Smooth muscle cell (in vitro differentiated cells): ENCODE results near the gene RAP1GAP2. TPM values are rescaled to one million over a fixed set of nuclear protein-coding genes. Genes with fewer than 3 reads are reported as not detected.

Source experiments
- DNase-seq: peaks from one replicate; lab custom pipeline; 2025; ENCODE audit not compliant: unreplicated experiment; lab: John Stamatoyannopoulos, UW
- H2AFZ ChIP-seq: fragments of 200-600 bp; sonication (generic); 2 replicates; pipeline ENCODE4 v1.6.0; 2016; ENCODE audit warnings: antibody characterized with exemption, low read depth, mild to moderate bottlenecking
- H3F3A ChIP-seq: fragments of 200-600 bp; sonication (generic); 2 replicates; pipeline ENCODE4 v1.6.0; 2017; ENCODE audit warnings: antibody characterized with exemption, low read depth
- H3K27ac ChIP-seq: fragments of 200-600 bp; sonication (generic); 2 replicates; pipeline ENCODE4 v1.5.1; 2016; ENCODE audit warnings: low read depth, mild to moderate bottlenecking
- H3K27me3 ChIP-seq: fragments of 200-600 bp; sonication (generic); 2 replicates; pipeline ENCODE4 v1.6.1; 2016; ENCODE audit warnings: low read depth, mild to moderate bottlenecking
- H3K36me3 ChIP-seq: fragments of 200-600 bp; sonication (generic); 2 replicates; pipeline ENCODE4 v1.5.1; 2016; ENCODE audit warnings: low read depth
- H3K4me1 ChIP-seq: fragments of 200-600 bp; sonication (generic); 2 replicates; pipeline ENCODE4 v1.5.1; 2016; ENCODE audit warnings: low read depth
- H3K4me2 ChIP-seq: fragments of 200-600 bp; sonication (generic); 2 replicates; pipeline ENCODE4 v1.6.0; 2016; ENCODE audit warnings: mild to moderate bottlenecking
- H3K4me3 ChIP-seq: fragments of 200-600 bp; sonication (generic); 2 replicates; pipeline ENCODE4 v1.5.1; 2016; ENCODE audit warnings: mild to moderate bottlenecking
- H3K79me2 ChIP-seq: fragments of 200-600 bp; sonication (generic); 2 replicates; pipeline ENCODE4 v1.6.0; 2016; ENCODE audit warnings: low read depth, mild to moderate bottlenecking
- H3K9ac ChIP-seq: fragments of 200-600 bp; sonication (generic); 2 replicates; pipeline ENCODE4 v1.6.0; 2016; ENCODE audit warnings: low read depth
- H3K9me3 ChIP-seq: fragments of 200-600 bp; sonication (generic); replicated peaks from 2 replicates; pipeline ENCODE4 v1.5.1; 2016; ENCODE audit warnings: low read depth
- H4K20me1 ChIP-seq: fragments of 200-600 bp; sonication (generic); 2 replicates; pipeline ENCODE4 v1.6.0; 2016; ENCODE audit warnings: low read depth
- CTCF ChIP-seq: fragments of 200-600 bp; sonication (generic); IDR thresholded peaks from 2 replicates; pipeline ENCODE4 v1.5.1; 2017; ENCODE audit warnings: borderline replicate concordance, mild to moderate bottlenecking, antibody characterized with exemption; ENCODE audit not compliant: insufficient read depth, poor library complexity, severe bottlenecking
- WGBS: methylation state at CpG from one replicate; pipeline ENCODE4 v1.1.7; 2016; ENCODE audit warnings: low lambda C conversion rate; 5-methylcytosine and 5-hydroxymethylcytosine counted together
- polyA plus RNA-seq: library from polyadenylated mRNA; unstranded; fragments of >200 nt; fragmentation: Nextera tagmentation; extraction: Ambion mirVana; gene quantifications from 2 replicates; pipeline ENCODE4 v1.2.1, GENCODE V29; 2016
- total RNA-seq: library from RNA; depleted of rRNA; stranded (reverse); fragments of >200 nt; gene quantifications from 2 replicates; pipeline ENCODE4 v1.2.3, GENCODE V29; 2014

The RAP1GAP2 gene
- total and polyA plus RNA-seq, 2 experiments from 2014 or later = 0.31 to 0.99 TPM

- Histone ChIP-seq H3K4me2 (no peak overlapping the region), H3K9ac (no peak overlapping the region), H2AFZ (no peak overlapping the region), H4K20me1 (no peaks in the 10 kb centered on the region), H3K4me1 (no peaks in the 10 kb centered on the region), H3F3A (no peaks in the 10 kb centered on the region), H3K36me3 (no peaks in the 10 kb centered on the region), H3K79me2 (no peaks in the 10 kb centered on the region), H3K27ac (no peak overlapping the region), H3K9me3 (no peaks in the 10 kb centered on the region), H3K4me3 (no peak overlapping the region), H3K27me3 (no peaks in the 10 kb centered on the region)
- no peak for DNase-seq
- 69% methylated on average over 6 of the region's 6 CpGs for WGBS
- TF ChIP-seq CTCF = no peak
Measured at GRCh38 chr17:2981325-2981724, 185.1 kb downstream of the RAP1GAP2 start.

GRCh38 chr17:2982854-2983253 is 186.6 kb downstream of the RAP1GAP2 start:
- no peak overlapping the region for H2AFZ ChIP-seq
- H3K4me3 ChIP-seq = no peak overlapping the region

GRCh38 chr17:2983255-2983654 is 187.0 kb downstream of the RAP1GAP2 start:
- no peak overlapping the region for H3K9ac ChIP-seq
- no peak overlapping the region for H3K4me3 ChIP-seq
- no peaks in the 10 kb centered on the region for H3K79me2 ChIP-seq
- H3F3A ChIP-seq = no peaks in the 10 kb centered on the region
- H3K4me1 ChIP-seq = no peaks in the 10 kb centered on the region
- no peak for TF ChIP-seq CTCF
- WGBS = 87% methylated on average over 9 of the region's 9 CpGs
- H4K20me1 ChIP-seq = no peaks in the 10 kb centered on the region
- no peak overlapping the region for H2AFZ ChIP-seq
- no peaks in the 10 kb centered on the region for H3K36me3 ChIP-seq
- H3K9me3 ChIP-seq = no peaks in the 10 kb centered on the region
- no peak overlapping the region for H3K27ac ChIP-seq
- H3K27me3 ChIP-seq = no peaks in the 10 kb centered on the region
- no peak overlapping the region for H3K4me2 ChIP-seq
- DNase-seq = no peak

More at GRCh38 chr17:2982854-2983253, 186.6 kb downstream of the RAP1GAP2 start:
- Histone ChIP-seq H4K20me1 (no peaks in the 10 kb centered on the region), H3K79me2 (no peaks in the 10 kb centered on the region), H3K4me2 (peak overlapping the region; percentile 39), H3K27ac (no peak overlapping the region), H3K36me3 (no peaks in the 10 kb centered on the region), H3K9me3 (no peaks in the 10 kb centered on the region), H3K9ac (no peak overlapping the region), H3K4me1 (no peaks in the 10 kb centered on the region), H3F3A (no peaks in the 10 kb centered on the region), H3K27me3 (no peaks in the 10 kb centered on the region)
- TF ChIP-seq CTCF = peak; percentile 19
- DNase-seq = no peak
- WGBS = 22% methylated on average over 18 of the region's 18 CpGs

GRCh38 chr17:2985318-2985717 is 189.1 kb downstream of the RAP1GAP2 start:
- Histone ChIP-seq H3K27me3 (no peaks in the 10 kb centered on the region), H3K36me3 (no peaks in the 10 kb centered on the region), H3K9ac (no peak overlapping the region)

More at GRCh38 chr17:2985318-2985717, 189.1 kb downstream of the RAP1GAP2 start:
- DNase-seq = no peak
- H3K9me3 ChIP-seq = no peaks in the 10 kb centered on the region
- no peak overlapping the region for H3K4me2 ChIP-seq
- TF ChIP-seq CTCF = no peak
- H3K4me3 ChIP-seq = no peak overlapping the region
- H3K79me2 ChIP-seq = no peaks in the 10 kb centered on the region
- H3K4me1 ChIP-seq = no peaks in the 10 kb centered on the region
- no peak overlapping the region for H2AFZ ChIP-seq
- no peak overlapping the region for H3K27ac ChIP-seq
- whole genome bisulfite sequencing = 80% methylated on average over 5 of the region's 5 CpGs
- H3F3A ChIP-seq = no peaks in the 10 kb centered on the region
- no peaks in the 10 kb centered on the region for H4K20me1 ChIP-seq
